Activated CD8-positive, alpha-beta memory T cell treated with anti-CD3 and anti-CD28 coated beads for 48 hours (primary cell): Measurements from ENCODE around the gene SLC6A12.
"Not testable (repeated sequence)": the region's sequence is repeated elsewhere in the genome, so short reads cannot be mapped to it uniquely, and the experiment has no call there.

Experiments
- DNase-seq, 3 experiments: peaks; one replicate each; pipeline ENCODE4 v3.0.0-alpha.2; 2020; ENCODE audit warnings: low read depth in 2 of 3, low spot score in 2 of 3

SLC6A12 gene

DNA sequence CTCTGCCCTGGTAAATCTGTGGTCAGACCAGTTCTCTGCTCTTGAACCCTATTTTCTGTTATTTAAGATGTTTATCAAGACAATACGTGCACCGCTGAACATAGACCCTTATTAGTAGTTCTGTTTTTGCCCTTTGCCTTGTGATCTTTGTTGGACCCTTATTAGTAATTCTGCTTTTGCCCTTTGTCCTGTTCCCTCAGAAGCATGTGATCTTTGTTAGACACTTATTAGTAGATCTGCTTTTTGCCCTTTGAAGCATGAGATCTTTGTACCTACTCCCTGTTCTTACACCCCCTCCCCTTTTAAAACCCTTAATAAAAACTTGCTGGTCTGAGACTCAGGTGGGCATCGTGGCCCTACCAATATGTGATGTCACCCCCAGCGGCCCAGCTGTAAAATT lies 22.0 kb upstream of the SLC6A12 start:
- not testable (repeated sequence) for DNase-seq

DNA sequence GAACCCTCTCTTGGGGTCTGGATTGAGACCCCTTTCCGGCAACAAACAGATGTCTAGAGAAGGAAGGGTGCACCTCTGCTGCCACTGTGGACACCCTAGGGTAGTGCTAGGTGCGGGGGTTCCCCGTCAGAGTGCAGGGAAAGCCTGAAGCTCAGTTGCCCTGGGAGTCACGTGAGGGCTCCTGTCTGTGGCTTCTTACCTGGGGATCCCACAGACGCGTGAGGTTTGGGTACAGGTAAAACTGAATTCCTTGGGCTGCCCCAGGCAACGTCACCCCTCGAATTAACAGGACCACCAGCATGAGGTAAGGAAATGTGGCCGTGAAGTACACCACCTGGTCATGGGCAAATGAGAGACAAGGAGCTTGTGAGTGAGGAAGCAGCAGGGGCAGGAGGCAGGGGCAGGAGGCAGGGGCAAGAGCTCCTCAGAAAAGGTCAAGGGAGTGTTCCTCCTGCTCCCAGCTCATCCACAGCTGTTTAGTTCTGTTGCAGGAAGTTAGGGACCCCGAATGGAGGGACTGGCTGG lies 21.0 kb upstream of the SLC6A12 start:
- DNase-seq, result no peak

DNA sequence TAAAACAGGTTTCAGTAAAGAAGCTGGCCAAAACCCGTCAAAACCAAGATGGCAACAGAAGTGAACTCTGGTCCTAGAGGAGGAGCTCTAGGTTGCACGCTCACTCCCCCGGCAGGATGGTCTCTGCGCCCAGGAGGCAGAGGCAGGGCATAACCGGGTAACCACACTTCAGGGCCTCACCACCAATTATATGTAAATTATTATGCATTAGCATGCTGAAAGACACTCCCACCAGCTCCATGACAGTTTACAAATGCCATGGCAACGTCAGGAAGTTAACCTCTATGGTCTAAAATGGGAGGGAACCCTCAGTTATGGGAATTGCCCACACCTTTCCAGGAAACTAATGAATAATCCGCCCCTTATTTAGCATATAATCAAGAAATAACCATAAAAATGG lies 20.1 kb upstream of the SLC6A12 start:
- no peak for DNase-seq

GRCh38 chr12:233615-233968 lies 19.6 kb upstream of the SLC6A12 start:
- DNase-seq, result no peak

DNA sequence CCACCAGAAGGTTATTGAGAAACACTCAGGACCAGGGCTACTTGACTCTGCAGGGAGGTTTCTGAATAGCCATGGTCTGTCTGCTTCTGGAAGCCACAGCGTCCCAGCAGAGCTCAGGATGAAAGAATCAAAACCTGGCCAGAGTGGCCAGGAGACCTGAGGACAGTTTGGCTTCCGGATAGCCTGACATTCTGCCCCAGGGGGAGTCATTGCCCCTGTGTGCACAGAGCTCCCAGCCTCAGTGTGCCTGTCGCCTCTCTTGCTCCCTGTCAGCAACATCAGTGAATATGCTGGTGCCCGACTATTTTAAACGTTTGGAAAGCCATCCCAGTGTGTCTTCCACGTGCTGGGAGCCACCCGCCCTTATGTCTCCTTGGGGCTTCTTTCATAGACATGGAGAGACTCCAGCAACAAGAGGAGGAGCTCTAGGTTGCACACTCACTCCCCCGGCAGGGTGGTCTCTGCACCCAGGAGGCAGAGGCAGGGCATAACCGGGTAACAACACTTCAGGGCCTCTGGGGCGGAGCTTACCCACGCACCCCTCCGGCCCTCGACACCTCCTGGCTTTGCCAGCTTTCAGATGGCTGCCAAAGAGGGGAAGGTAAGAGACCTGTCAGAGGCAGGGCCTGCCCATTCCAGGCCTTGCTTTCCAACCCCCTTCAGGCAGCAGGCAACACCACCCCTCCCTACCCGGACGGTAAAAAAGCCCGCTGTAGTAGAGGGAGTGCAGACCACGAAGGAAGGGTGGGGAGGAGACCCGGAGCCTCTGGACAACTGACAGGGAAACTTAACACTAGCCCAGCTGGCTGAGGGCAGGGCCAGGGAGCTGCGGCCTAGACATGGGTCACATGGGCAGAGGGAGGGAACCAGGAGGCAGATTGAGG lies 19.0 kb upstream of the SLC6A12 start:
- DNase-seq, result no peak

- DNase-seq, result no peak
Measured at GRCh38 chr12:230925-231671, 17.1 kb upstream of the SLC6A12 start.

DNA sequence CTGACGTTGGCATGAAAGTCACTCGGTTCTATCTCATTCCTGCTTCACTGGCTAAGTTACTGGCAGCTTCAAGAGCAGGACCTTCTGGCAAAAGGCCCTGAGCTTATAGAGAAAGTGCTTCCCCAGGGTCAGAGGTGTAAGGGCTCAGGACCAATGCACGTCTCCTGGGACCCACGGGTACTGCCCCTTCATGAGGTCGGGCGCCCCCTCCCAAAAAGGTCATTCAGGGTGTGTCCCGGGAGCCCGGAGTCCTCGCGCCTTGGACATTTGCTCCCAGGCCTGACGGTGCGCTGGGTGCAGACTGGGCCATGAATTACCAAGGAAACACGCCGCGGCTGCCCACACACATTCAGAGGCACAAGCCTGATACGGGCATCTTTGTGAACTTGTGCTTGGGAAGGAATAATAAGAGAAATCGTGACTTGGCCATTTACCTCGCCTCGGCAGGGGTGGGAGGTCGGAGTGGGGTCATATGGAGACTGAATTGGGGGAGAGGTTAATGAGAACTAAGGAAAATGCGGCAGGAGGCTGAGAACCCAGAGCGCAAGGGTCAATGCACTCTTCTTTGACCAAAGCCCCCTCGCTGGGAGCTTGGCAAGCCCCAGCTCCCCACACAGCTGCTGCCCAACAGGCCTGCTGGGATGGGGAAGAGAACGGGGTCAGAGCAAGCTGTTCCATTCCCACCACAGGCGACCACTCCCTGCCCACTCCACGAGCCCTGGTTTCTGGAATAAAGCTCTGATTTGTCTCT lies 15.7 kb upstream of the SLC6A12 start:
- DNase-seq, result no peak

DNA sequence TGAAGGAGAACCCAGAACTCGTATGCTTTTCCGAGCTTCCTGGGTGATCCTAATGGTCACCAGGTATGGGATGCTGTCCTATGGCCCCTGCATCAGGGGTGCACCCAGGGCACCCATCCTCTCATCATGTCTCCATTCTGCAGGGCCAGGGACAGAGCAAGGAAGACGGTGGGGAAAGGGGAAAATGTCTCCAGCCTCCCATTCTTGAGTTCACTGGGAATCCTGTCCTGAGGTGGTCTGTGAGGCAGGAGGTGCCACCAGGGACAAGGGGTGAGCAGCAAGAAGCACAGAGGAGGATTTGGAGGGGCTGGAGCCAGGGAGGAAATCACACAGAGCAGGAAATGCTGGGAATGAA lies 14.9 kb upstream of the SLC6A12 start:
- no peak for DNase-seq

DNA sequence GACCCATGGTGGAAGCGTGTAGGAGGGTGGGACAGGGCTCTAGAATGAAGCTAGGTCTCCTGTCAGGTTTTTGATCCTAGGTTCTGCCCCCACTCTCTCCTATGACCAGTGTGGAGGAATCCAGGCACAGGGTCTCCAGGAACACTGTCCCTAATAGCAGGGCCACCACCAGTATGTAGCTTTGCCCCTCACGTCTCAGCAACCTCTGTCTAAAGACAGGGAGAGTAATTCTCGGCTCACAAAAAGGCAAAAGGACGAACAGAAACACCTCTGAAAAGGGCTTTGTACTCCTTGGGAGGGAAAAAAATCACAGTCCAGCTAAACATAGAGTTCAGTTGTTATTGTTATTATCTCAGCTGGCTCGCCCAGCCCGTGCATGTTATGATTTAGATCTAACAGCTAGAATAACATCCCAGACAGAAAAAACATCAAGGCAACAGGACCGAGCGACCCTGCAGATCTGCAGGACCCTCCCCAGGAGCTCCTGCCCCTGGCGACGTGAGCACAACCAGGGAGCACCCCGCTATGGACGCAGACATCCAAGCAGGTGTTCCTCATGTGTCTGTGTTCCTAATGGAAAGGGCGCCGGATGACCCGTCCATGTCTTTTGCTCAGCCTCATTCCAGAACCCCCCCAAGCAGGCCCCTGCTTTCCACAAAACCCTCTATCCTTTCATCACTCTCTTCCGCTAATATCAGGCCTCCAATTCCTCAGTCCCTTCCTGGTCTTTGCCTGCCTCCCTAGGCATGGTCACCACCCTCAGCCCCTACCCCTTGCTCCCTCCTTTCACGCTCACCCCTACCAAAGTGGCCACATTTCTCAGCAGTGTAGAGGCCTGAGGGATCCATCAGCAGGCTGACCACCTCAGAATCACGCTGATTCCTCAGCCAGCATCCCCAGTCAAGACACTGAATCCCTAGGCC lies 14.2 kb upstream of the SLC6A12 start:
- no peak for DNase-seq

- no peak for DNase-seq
Measured at GRCh38 chr12:227286-227915, 13.4 kb upstream of the SLC6A12 start.

DNA sequence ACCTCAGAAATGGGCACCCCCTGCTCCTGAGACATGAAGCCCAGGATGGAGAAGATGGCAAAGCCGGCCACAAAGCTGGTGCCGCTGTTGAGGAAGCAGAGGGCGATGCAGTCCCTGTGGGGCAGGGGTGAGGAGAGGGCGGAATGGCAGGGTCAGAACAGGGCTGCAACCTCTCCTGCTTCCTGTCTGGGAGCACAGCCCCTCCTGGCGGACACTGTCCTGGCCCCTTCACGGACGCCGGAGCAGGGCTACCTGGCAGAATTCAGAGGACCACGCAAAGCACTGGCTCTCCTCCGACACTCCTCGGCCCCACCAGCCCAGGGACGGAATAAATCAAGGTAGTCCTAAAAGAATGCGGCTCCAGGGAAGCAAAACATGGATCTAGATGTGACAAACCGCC lies 12.4 kb upstream of the SLC6A12 start:
- no peak for DNase-seq

- DNase-seq, result no peak
Measured at GRCh38 chr12:225012-225411, 11.1 kb upstream of the SLC6A12 start.

DNA sequence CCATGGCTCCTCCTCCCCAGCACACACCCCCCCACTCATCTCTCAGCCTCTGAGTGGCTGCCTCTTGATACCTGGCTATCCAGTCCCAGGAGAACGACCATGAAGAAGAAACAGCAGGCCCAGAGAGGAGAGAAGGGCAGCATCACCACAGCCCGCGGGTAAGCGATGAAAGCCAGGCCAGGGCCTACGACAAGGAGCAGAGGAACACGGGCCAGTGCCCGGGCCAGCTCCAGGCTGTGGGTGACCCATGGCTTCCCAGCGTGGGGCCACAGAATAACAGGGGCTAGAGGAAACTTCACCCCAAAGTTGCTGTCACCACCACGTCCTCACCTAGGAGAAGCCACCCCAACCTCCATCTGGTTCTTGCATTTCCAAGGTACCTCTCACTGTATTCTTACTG lies 10.4 kb upstream of the SLC6A12 start:
- no peak for DNase-seq

- DNase-seq, result no peak
Measured at GRCh38 chr12:223841-224240, 9.9 kb upstream of the SLC6A12 start.

GRCh38 chr12:221736-222135 lies 7.8 kb upstream of the SLC6A12 start:
- no peak for DNase-seq

DNA sequence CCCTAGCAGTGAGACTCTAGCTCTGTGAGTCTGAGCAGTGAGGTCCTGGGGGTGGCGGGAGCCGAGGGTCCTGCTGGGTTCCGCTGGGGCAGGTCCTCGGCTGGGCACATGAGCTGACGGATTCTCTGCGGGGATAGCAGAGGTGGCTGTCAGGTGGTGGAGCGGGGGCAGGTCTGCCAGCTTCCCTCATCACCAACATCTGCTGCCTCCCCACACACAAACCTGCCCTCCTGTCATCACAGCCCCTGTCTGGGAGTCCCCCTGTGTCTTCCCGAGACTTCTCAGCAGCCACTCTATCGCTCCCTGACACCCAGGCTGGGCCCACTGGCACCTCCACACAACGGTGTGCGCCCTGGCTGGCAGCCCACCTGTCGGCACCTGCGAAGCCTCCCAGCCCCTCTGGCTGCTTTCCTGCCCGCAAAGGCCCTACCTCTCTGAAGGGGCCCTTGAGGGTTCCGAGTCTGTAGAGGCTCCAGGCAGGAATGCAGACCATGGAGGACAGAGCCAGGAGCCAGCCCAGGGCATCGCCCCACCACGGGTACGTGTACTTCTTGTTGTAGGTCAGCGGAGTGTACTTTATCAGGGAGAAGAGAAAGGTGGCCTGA lies 7.1 kb upstream of the SLC6A12 start:
- DNase-seq, result no peak

- DNase-seq, result no peak
Measured at GRCh38 chr12:220491-220890, 6.5 kb upstream of the SLC6A12 start.

DNA sequence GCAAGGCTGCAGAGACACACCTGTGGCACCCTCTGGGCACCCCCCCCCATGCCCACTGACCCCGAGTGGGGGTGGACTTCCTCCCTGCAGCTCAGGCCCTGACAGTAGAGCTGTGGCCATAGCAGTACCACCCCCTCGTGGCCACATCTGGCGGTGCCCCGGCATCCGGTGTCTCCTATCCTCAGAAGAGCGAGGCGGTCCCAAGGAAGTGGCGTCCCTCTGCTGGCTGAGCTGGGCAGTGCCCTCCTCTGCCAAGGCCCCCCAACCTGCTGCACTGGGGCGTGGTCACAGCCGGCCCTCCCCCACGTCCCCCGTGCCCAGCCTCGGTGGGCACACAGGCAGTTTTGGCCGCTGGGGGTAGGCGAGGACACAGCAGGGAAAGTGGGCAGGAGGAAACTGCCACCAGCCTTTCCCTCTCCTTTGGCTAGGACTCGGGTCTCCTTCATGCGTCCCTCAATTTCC lies 6.0 kb upstream of the SLC6A12 start:
- peak; percentile 20 to 58 (median 40) for DNase-seq

DNA sequence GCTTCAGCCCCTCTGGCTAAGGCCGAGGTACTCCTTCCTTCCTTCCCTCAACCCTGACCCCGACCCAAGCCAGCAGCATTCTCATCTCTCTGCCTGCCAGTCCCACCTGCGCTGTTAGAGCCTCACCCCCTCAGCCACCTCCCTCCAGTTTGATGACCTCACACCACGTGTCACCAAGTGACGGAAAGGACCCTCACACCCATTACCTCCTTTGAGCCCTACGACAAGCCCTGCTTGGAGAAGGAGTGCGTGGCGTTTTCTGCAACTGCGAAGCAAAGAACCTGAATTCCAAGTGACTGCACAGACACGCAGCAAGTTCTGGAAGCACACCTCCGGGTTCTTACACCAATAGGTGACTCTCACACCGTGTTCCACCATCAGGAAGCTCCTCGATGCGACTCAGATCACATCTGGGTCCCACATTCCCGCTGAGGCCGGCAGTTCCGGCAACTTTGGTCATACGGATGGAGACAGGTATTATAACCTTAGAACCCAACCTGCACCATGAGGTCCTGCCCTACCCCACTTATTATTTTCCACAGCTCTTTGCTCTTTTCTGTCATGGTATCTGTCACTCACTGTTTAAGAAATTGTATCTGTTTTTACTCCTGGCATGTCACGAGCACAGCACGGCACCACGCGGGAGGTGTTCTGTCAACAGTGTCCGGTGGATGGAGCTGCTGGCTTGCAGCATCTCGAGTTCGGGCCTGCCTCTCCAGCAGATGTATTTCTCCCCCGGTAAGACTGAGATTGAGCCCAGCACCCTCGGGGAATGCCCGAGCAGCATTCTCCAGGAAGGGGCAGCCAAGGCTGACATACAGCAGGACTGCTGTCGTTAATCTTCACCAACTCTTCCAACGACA lies 5.0 kb upstream of the SLC6A12 start:
- DNase-seq, result no peak
